GM12878 (cell line): ENCODE data around the gene SHISA2. TPM values are rescaled to one million over a fixed set of nuclear protein-coding genes. Genes with fewer than 3 reads are reported as not detected.

Experiments used
- ATAC-seq: fragments of 200-7000 bp; cut with Tn5 transposase; 3 replicates; pipeline ENCODE4 v1.9.1; 2020; ENCODE audit warnings: mild to moderate bottlenecking, moderate library complexity
- BruUV-seq: library from RNA; stranded (reverse); fragments of 400-500 nt; replicated peaks from 2 replicates; lab custom pipeline; 2021; lab: Mats Ljungman, UMichigan
- CTCF ChIA-PET: fragments of 300-600 bp; sonication (Branson Sonifier 250); formaldehyde crosslinking; extraction: SDS; loops from one replicate; lab custom pipeline; 2021; ENCODE audit warnings: inconsistent platforms; lab: Yijun Ruan, JAX
- POLR2A ChIA-PET: fragments of 350-600 bp; formaldehyde crosslinking; extraction: SDS; loops from one replicate; lab custom pipeline; 2021; ENCODE audit warnings: inconsistent platforms; lab: Charles Lee
- RAD21 ChIA-PET: fragments of 300-600 bp; sonication (Branson Sonifier 250); formaldehyde crosslinking; loops from one replicate; lab custom pipeline; 2023; ENCODE audit warnings: antibody characterized with exemption; ENCODE audit not compliant: unreplicated experiment; lab: Charles Lee
- SMC1A ChIA-PET: fragments of 300-600 bp; sonication (Branson Sonifier 250); formaldehyde crosslinking; loops from one replicate; lab custom pipeline; 2023; ENCODE audit not compliant: unreplicated experiment, uncharacterized antibody; lab: Charles Lee
- DNase-seq: peaks from one replicate; pipeline ENCODE4 v3.0.0-alpha.2; 2011; ENCODE audit warnings: low read depth, low spot score
- FAIRE-seq: peaks from 3 replicates; lab custom pipeline; 2011; peaks lifted over from hg19 to GRCh38; lab: Jason Lieb, UNC
- H2AFZ ChIP-seq: 2 replicates; pipeline ENCODE4 v1.6.0; 2011; ENCODE audit warnings: low read depth, low read length, control low read depth; ENCODE audit not compliant: control insufficient read depth
- H3K27ac ChIP-seq: 2 replicates; pipeline ENCODE4 v1.5.1; 2011; ENCODE audit warnings: control low read depth; ENCODE audit not compliant: control insufficient read depth, insufficient read depth
- H3K27me3 ChIP-seq, 2 experiments: replicated peaks in 1 of 2; 2 replicates each; pipeline versions ENCODE4 v1.6.0 to v1.6.1; 2011; ENCODE audit warnings: low read length in 1 of 2; ENCODE audit not compliant: control insufficient read depth in 2 of 2, insufficient read depth in 2 of 2
- H3K36me3 ChIP-seq, 2 experiments: 2 replicates each; pipeline ENCODE4 v1.5.1; 2011; ENCODE audit warnings: low read length in 1 of 2; ENCODE audit not compliant: control insufficient read depth in 2 of 2, insufficient read depth in 2 of 2
- H3K4me1 ChIP-seq: 2 replicates; pipeline ENCODE4 v1.6.1; 2011; ENCODE audit warnings: mild to moderate bottlenecking, low read length, moderate library complexity, mixed read lengths; ENCODE audit not compliant: control insufficient read depth, insufficient read depth
- H3K4me2 ChIP-seq: 2 replicates; pipeline ENCODE4 v1.6.0; 2011; ENCODE audit warnings: control low read depth; ENCODE audit not compliant: control insufficient read depth, insufficient read depth
- H3K4me3 ChIP-seq: fragments of 200-600 bp; sonication (generic); 2 replicates; pipeline ENCODE4 v1.5.1; 2016
- H3K79me2 ChIP-seq: 2 replicates; pipeline ENCODE4 v1.6.0; 2011; ENCODE audit warnings: low read length; ENCODE audit not compliant: control insufficient read depth, insufficient read depth
- H3K9ac ChIP-seq: 2 replicates; pipeline ENCODE4 v1.8.0; 2011; ENCODE audit warnings: low read length, control low read depth, mixed read lengths; ENCODE audit not compliant: control insufficient read depth, insufficient read depth
- H3K9me3 ChIP-seq: replicated peaks from 3 replicates; pipeline ENCODE4 v1.5.1; 2011; ENCODE audit warnings: mild to moderate bottlenecking, low read length; ENCODE audit not compliant: control insufficient read depth, insufficient read depth
- H4K20me1 ChIP-seq: 2 replicates; pipeline ENCODE4 v1.6.0; 2011; ENCODE audit not compliant: control insufficient read depth, insufficient read depth
- ATF7 ChIP-seq: fragments of 450-650 bp; IDR thresholded peaks from 2 replicates; pipeline ENCODE4 v1.6.1; 2016; ENCODE audit warnings: low read depth, mild to moderate bottlenecking
- BCL11A ChIP-seq: IDR thresholded peaks from 2 replicates; pipeline ENCODE4 v1.6.1; 2011; ENCODE audit warnings: low read depth, low read length
- CBX5 ChIP-seq: sonication (generic); IDR thresholded peaks from 2 replicates; pipeline ENCODE4 v1.6.1; 2016; ENCODE audit warnings: low read depth, moderate library complexity, mild to moderate bottlenecking, inconsistent platforms
- EGR1 ChIP-seq, 2 experiments: IDR thresholded peaks; 1 replicate in 1 of 2; 2 replicates in 1 of 2; pipeline ENCODE4 v1.6.1; 2011 to 2012; ENCODE audit warnings: low read depth in 2 of 2, low read length in 2 of 2, borderline replicate concordance in 1 of 2, mild to moderate bottlenecking in 1 of 2, moderate library complexity in 1 of 2
- HDAC6 ChIP-seq: fragments of 200-600 bp; sonication (generic); IDR thresholded peaks from one replicate; pipeline ENCODE4 v1.8.0; 2017; ENCODE audit warnings: antibody characterized with exemption; ENCODE audit not compliant: unreplicated experiment
- KLF5 ChIP-seq: fragments of 450-650 bp; IDR thresholded peaks from 2 replicates; pipeline ENCODE4 v1.6.1; 2014; ENCODE audit warnings: mild to moderate bottlenecking; ENCODE audit not compliant: partially characterized antibody
- RAD51 ChIP-seq: fragments of 450-650 bp; IDR thresholded peaks from 2 replicates; pipeline ENCODE4 v1.6.1; 2016; ENCODE audit warnings: moderate library complexity, mild to moderate bottlenecking, inconsistent platforms
- RB1 ChIP-seq: fragments of 450-650 bp; formaldehyde crosslinking; IDR thresholded peaks from 2 replicates; pipeline ENCODE4 v1.6.1; 2017; ENCODE audit warnings: mild to moderate bottlenecking, borderline replicate concordance
- SIN3A ChIP-seq: IDR thresholded peaks from 2 replicates; pipeline ENCODE4 v1.6.1; 2012; ENCODE audit warnings: low read depth, low read length, improper control_type of control experiment
- TBL1XR1 ChIP-seq: IDR thresholded peaks from 2 replicates; pipeline ENCODE4 v1.6.1; 2012; ENCODE audit warnings: low read depth, low read length, improper control_type of control experiment
- ZNF207 ChIP-seq: fragments of 450-650 bp; IDR thresholded peaks from 2 replicates; pipeline ENCODE4 v1.6.1; 2014; ENCODE audit warnings: antibody characterized with exemption, mild to moderate bottlenecking, borderline replicate concordance
- WGBS: methylation state at CpG from one replicate; pipeline ENCODE4 v1.1.6; 2016; ENCODE audit warnings: low lambda C conversion rate; ENCODE audit not compliant: insufficient replicate concordance, insufficient coverage; ENCODE audit errors: missing lambda C conversion rate; 5-methylcytosine and 5-hydroxymethylcytosine counted together
- in situ Hi-C: fragments of 300-500 bp; cut with MboI; formaldehyde crosslinking; loops from 9 replicates; pipeline ENCODE4 v1.14.3; 2018; ENCODE audit warnings: mixed read lengths
- intact Hi-C: fragments of 100-400 bp; cut with micrococcal nuclease; formaldehyde crosslinking; loops from one replicate; pipeline ENCODE4 v1.14.2; 2022; ENCODE audit not compliant: unreplicated experiment
- polyA plus RNA-seq, 11 experiments: library from polyadenylated mRNA; depleted of rRNA in 4 of 11; unstranded in 6 of 11; stranded (reverse) in 5 of 11; fragments of >200 nt; fragmentation: Nextera tagmentation in 4 of 11; fragmentation: Illumina TruSeq in 1 of 11; extraction: Ambion mirVana in 4 of 11; extraction: Trizol in 1 of 11; gene quantifications; 1 replicate in 1 of 11; 2 replicates in 10 of 11; pipeline versions ENCODE4 v1.2.1 to v1.2.3, GENCODE V29; 2011 to 2016; ENCODE audit warnings: inconsistent platforms in 2 of 11, missing spikeins in 2 of 11, low read depth in 1 of 11
- total RNA-seq, 4 experiments: library from RNA; depleted of rRNA in 3 of 4; stranded (reverse); fragments of >200 nt in 3 of 4; fragmentation: Illumina TruSeq in 1 of 4; extraction: Trizol in 1 of 4; gene quantifications; 2 replicates each; pipeline versions ENCODE4 v1.2.1 to v1.2.3, GENCODE V29; 2013 to 2021
- TF ChIP-seq, protein P1 (sequence below): IDR thresholded peaks from 2 replicates; pipeline ENCODE4 v1.6.1; 2012; ENCODE audit warnings: mild to moderate bottlenecking, low read depth, low read length
- TF ChIP-seq, protein P2 (sequence below): fragments of 150-350 bp; IDR thresholded peaks from 2 replicates; pipeline ENCODE4 v1.6.1; 2014; ENCODE audit warnings: mild to moderate bottlenecking, low read depth, low read length
- TF ChIP-seq, protein P3 (sequence below): fragments of 450-650 bp; IDR thresholded peaks from 2 replicates; pipeline ENCODE4 v1.6.1; 2017; ENCODE audit warnings: borderline replicate concordance

The SHISA2 gene
- total and polyA plus RNA-seq, 10 of the 15 experiments (the other 5 are each of a cell fraction or from before 2014, with no cell fraction given): 0.04 to 0.08 TPM; not detected in 8

DNA sequence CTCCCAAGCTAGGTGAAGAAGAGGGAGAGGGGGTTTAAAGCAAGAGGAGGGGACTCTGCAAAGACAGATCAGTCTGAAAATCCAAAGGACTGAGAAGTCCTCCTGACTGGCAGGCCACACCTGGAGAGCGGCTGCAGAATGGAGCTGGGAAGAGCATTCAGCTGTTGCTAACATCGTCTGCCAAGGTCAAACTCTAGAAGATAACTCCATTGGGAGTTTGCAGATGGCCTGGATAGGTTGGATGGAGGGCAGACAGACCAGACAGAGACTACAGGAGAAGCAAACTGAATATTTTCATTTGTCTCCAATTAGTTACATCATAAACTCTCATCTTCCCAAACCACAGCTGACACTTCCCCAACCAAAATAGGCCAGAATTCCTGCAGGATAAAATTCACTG, 19.9 kb upstream of the SHISA2 start:
- Histone ChIP-seq H2AFZ (no peak overlapping the region), H3K9me3 (no peaks in the 10 kb centered on the region), H4K20me1 (no peaks in the 10 kb centered on the region), H3K4me3 (no peak overlapping the region), H3K4me1 (no peaks in the 10 kb centered on the region), H3K36me3 (no peaks in the 10 kb centered on the region), H3K4me2 (no peak overlapping the region), H3K79me2 (no peaks in the 10 kb centered on the region), H3K9ac (no peak overlapping the region), H3K27ac (no peak overlapping the region), H3K27me3 (0 out of 4 replicates have a peak, but pooled peaks cover 0 to 2% of the 10 kb centered on the region in 2 experiments)
- ChIA-PET POLR2A (no interaction called here), CTCF (interaction anchor here (1.4 to 3.5 kb wide), 2 partner anchors 494 to 497 kb away, joined by 3 to 17 read pairs; no protein-coding TSS in a partner anchor), SMC1A (interaction anchor here (0.6 to 1.1 kb wide), 2 partner anchors 96 to 497 kb away, joined by 3 read pairs; no protein-coding TSS in a partner anchor), RAD21 (interaction anchor here (0.6 to 1.5 kb wide), 2 partner anchors 487 to 497 kb away, joined by 3 to 5 read pairs; no protein-coding TSS in a partner anchor)
- 53% methylated on average over 2 of the region's 2 CpGs for WGBS
- intact Hi-C loops: no loop called here
- in situ Hi-C loops: no loop called here
- no TSS peak for BruUV-seq
- no peak for ATAC-seq
- TF ChIP-seq CBX5 (no peak), RB1 (no peak), HDAC6 (no peak), EGR1 (IDR thresholded peaks at IDR 0.05; ENCODE audit: borderline replicate concordance in 1 of 2, low read depth in 2 of 2, low read length in 2 of 2) (no peak), ATF7 (no peak), ZNF207 (no peak), KLF5 (no peak), RAD51 (no peak), TBL1XR1 (no peak), SIN3A (no peak), BCL11A (no peak)
- TF ChIP-seq, protein P1, sequence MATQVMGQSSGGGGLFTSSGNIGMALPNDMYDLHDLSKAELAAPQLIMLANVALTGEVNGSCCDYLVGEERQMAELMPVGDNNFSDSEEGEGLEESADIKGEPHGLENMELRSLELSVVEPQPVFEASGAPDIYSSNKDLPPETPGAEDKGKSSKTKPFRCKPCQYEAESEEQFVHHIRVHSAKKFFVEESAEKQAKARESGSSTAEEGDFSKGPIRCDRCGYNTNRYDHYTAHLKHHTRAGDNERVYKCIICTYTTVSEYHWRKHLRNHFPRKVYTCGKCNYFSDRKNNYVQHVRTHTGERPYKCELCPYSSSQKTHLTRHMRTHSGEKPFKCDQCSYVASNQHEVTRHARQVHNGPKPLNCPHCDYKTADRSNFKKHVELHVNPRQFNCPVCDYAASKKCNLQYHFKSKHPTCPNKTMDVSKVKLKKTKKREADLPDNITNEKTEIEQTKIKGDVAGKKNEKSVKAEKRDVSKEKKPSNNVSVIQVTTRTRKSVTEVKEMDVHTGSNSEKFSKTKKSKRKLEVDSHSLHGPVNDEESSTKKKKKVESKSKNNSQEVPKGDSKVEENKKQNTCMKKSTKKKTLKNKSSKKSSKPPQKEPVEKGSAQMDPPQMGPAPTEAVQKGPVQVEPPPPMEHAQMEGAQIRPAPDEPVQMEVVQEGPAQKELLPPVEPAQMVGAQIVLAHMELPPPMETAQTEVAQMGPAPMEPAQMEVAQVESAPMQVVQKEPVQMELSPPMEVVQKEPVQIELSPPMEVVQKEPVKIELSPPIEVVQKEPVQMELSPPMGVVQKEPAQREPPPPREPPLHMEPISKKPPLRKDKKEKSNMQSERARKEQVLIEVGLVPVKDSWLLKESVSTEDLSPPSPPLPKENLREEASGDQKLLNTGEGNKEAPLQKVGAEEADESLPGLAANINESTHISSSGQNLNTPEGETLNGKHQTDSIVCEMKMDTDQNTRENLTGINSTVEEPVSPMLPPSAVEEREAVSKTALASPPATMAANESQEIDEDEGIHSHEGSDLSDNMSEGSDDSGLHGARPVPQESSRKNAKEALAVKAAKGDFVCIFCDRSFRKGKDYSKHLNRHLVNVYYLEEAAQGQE: no peak
- TF ChIP-seq, protein P2, sequence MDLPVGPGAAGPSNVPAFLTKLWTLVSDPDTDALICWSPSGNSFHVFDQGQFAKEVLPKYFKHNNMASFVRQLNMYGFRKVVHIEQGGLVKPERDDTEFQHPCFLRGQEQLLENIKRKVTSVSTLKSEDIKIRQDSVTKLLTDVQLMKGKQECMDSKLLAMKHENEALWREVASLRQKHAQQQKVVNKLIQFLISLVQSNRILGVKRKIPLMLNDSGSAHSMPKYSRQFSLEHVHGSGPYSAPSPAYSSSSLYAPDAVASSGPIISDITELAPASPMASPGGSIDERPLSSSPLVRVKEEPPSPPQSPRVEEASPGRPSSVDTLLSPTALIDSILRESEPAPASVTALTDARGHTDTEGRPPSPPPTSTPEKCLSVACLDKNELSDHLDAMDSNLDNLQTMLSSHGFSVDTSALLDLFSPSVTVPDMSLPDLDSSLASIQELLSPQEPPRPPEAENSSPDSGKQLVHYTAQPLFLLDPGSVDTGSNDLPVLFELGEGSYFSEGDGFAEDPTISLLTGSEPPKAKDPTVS: no peak
- TF ChIP-seq, protein P3, sequence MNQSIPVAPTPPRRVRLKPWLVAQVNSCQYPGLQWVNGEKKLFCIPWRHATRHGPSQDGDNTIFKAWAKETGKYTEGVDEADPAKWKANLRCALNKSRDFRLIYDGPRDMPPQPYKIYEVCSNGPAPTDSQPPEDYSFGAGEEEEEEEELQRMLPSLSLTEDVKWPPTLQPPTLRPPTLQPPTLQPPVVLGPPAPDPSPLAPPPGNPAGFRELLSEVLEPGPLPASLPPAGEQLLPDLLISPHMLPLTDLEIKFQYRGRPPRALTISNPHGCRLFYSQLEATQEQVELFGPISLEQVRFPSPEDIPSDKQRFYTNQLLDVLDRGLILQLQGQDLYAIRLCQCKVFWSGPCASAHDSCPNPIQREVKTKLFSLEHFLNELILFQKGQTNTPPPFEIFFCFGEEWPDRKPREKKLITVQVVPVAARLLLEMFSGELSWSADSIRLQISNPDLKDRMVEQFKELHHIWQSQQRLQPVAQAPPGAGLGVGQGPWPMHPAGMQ: no peak
- no peak for FAIRE-seq
- DNase-seq: no peak
